ENCODE results near the gene SS18.

SS18 gene

GRCh38 chr18:25992566-25992965 lies 97.8 kb downstream of the SS18 start:
- DNase-seq: no peak

DNA sequence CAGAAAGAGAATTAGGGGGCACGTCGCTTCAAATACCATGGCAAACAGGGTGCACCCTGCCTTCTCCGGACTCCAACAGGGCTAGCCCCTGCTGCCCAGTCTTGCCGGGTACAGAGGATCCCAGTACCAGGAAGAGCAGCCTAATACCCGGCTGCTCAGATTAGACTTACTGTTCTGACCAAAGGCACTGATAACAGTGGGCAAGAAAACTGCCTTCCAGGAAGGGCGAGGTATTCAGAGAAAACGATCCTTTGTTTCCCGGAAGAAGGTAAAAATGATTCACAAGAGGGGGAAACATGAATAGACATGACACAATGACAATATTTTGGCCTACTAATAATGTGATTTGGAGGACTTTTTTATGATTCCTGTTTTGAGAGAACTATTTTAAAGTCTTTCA lies 99.9 kb downstream of the SS18 start:
- no peak for DNase-seq

DNA sequence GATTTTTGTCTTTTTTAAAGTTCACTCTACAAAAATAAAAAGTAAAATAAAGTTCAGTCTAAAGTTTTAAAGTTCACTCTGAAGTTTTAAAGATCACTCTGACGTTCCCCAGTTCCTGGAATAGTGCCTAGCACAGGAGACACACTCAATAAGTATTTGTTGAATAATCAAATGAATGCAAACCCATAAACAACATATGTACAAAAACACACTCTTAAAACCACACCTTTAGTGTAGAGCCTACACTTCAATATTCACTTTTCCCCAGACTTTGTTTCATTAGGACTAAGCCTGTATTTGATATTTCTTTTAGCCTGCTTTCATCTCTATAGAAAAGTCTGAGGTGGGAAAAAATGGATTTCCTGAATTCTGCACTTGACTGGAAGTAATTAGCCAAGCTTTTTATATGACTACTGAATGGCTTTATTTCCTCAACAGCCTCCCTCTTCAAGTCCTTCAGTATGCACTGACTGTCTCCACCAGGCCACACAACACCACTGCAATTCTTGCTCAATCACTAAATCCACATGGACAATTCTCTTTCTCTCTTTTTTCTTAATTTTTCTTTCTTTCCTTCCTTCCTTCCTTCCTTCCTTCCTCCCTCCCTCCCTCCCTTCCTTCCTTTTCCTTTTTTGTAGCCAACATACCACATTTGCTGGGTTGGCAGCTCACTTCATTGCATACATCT lies 104.6 kb downstream of the SS18 start:
- no peak for DNase-seq

DNA sequence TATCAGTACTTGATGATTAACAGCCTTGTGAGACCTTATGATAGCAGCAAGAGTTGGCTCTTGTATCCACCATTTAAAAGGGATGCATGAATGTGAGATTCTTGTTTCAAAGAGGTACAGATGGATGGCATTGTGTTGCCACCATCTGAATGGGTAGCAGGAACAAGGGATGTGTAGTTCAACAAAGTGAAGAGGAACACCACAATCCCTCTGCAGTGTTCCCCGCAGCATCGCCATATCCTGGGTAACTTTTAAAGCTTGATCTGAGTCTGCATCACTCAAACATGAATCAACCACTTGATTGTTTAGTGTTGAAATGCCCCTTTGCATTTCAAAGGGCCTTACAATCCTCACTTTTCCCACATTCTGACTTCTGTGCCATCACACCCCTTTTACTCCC lies 106.7 kb downstream of the SS18 start:
- DNase-seq: no peak

DNA sequence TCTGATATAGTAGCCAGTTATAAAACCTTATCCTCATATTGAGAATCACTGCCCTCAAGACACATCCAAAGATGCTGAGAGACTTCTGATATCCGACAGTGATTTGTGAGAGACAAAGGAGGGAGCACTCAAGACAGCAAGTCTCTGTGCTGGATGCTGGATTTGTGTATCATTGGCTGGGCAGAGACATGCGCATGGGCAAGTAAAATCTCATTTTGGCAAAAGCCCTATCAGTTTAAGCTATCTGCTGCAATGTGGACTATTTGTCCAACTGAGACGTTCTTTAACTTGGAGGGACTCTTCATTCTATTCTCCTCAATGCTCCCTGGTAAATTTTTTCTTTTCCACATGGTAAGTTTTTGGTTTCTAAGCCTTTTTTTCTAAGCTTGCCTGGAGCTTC lies 107.5 kb downstream of the SS18 start:
- no peak for DNase-seq

- DNase-seq: no peak
These were observed 108.3 kb downstream of the SS18 start for GRCh38 chr18:25982153-25982552.

- DNase-seq: no peak
These were observed 110.9 kb downstream of the SS18 start for GRCh38 chr18:25979369-25980040.

DNA sequence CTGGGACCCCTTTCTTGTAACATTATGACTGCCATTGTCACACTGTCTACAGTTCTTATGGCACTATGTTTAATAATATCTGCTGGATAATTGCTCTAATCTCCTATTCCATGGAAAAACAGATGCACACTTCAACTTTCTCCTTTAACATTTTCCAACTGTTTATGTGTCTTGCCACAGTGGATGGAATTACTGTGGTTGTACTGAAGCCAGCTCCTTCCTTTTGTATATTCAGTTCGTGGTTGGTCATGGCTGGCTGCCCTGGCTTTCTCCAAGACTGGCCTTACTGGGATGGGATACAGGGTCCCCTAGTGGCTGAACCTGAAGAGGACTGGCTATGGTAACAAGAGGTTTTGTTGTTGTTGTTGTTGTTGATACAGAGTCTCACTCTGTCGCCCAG lies 113.9 kb downstream of the SS18 start:
- DNase-seq: no peak

DNA sequence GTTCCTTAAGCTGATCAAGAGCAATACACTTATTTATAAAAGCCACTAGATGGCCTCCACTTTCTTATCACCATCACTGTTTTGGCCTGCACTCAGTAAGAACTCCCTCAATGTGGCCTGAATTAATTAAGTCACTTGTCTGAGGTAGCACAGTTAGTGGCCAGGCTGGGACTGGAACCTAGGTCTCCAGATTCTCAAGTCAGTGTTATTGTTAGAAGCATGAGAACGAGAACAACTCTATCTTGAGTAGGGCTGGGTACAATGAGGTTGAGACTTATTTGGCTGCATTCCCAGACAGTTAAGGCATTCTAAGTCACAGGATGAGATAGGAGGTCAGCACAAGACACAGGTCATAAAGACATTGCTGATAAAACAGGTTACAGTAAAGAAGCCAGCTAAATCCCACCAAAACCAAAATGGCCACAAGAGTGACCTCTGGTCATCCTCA lies 115.8 kb downstream of the SS18 start:
- DNase-seq: no peak

Data from CD4-positive, alpha-beta T cell treated with Interleukin-4 for 4 hours (primary cell).